HG03175 (cell line): ENCODE results near the gene LRBA.
A peak's percentile ranks its signal among the peaks of the same experiment; 100 is the strongest.
"Not testable (repeated sequence)": the region's sequence is repeated elsewhere in the genome, so short reads cannot be mapped to it uniquely, and the experiment has no call there.

ENCODE experiments used
- ATAC-seq: cut with Tn5 transposase; IDR thresholded peaks from one replicate; pipeline ENCODE4 v1.9.1; 2021; ENCODE audit warnings: mild to moderate bottlenecking, moderate library complexity; ENCODE audit not compliant: unreplicated experiment

Gene LRBA

DNA sequence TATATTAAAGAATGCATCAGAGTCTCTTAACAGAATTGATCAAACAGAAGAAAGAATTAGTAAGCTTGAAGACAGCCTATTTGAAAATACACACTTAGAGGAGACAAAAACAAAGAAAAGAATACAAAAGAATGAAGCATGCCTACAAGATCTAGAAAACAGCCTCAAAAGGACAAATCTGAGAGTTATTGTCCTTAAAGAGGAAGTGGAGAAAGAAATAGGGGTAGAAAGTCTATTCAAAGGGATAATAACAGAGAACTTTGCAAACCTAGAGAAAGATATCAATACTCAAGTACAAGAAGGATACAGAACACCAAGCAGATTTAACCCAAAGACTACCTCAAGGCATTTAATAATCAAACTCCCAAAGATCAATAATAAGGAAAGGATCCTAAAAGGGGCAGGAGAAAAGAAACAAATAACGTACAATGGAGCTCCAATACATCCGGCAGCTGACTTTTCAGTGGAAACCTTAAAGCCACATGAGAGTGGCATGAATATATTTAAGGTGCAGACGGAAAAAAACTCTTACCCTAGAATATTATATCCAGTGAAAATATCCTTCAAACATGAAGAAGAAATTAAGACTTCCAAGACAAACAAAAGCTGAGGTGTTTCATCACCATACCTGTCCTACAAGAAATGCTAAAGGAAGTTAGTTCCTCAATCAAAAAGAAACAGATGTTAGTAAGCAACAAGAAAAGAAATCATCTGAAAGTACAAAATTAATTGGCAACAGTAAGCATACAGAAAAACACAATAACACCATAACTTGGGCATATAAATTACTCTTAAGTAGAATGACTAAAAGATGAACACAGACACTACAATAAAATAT is 36.1 kb downstream of the LRBA start:
- ATAC-seq: no peak

DNA sequence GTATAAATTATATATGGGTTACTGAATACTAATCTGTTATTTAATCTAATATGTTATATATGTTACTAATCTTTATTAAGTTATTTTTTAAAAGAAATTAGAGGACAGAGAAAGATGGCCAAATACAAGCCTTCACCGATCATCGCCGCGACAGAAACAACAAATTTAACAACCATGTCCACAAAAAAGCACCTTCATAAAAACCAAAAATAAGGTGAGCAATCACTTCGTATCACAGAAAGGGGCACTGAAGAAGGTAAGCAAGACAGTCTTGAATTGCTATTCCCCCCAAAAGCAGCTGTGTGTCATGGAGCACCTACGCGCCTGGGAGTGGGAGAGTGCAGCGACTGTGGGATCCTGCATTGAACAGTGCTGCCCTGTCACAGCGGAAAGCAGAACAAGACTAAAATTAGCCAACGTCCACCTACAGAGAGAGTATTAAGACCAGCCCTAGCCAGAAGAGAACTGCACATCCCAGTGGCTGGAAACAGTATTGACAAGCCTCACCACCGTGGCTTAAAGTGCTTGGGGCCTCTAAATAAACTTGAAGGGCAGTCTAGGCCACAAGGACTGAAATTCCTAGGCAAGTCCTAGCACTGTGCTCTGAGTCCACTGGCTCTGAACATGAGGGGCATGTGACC is 38.5 kb downstream of the LRBA start:
- peak; percentile 41 for ATAC-seq

GRCh38 chr4:150974750-150975149 is 40.3 kb downstream of the LRBA start:
- ATAC-seq: peak; percentile 65

DNA sequence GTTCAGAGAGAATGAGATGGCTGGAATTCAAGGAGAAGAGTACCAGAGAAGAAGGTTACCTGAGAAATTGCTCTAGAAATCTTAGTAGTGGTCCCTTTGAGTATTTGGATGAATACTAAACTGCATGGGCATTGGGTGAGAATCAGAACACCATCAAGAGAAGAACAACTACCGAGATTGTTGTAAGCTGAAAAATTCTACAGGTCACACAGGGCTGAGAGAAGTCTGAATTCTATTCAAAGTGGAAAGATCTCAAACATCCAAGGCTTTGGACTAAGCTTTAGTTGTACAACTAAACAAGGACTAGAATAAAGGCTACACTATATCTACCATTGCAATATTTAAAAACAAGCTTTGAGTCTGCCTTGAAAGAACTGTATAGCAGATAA is 40.8 kb downstream of the LRBA start:
- ATAC-seq: peak; percentile 1

- ATAC-seq: no peak
These were observed 41.3 kb downstream of the LRBA start for GRCh38 chr4:150973626-150974251.

DNA sequence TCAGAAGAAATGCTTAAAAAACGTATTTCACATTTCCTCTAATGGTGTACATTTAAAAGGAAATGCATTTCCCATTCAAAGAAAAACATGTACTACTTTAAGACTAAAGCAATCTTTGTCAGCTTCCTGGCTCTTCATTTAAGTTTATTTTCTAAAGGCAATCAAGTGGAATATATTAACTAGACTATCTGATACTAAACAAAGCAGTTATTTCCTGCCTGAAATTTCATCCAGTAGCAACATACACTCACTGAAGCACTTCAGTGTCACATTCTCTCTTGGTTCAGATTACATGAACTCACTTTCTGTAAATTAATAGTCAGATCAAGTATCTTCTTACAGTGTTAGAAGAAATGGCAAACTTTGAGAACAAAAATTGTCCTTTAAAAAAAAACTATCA is 42.5 kb downstream of the LRBA start:
- no peak for ATAC-seq

GRCh38 chr4:150971901-150972300 is 43.2 kb downstream of the LRBA start:
- no peak for ATAC-seq

DNA sequence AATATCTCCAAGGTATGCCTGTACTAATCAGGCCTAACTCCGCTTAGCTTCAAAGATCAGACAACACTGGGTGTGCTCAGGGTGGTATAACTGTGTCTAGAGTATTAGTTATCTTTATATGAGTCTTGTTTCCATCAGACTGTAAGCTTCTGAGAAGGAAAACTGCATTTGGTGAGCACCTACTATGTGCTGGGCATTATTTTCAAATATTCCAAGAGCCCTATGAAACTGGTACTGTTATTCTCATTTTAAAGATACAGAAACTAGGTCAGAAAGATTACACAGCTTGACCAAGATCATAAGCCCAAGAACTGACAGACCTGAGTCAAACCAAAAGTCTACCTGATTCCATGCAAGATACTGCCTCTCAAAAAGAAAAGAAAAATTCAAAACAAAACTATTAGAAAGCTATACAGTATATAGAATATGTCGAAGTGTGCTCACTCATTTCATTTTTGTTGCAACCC is 44.4 kb downstream of the LRBA start:
- peak; percentile 63 for ATAC-seq

DNA sequence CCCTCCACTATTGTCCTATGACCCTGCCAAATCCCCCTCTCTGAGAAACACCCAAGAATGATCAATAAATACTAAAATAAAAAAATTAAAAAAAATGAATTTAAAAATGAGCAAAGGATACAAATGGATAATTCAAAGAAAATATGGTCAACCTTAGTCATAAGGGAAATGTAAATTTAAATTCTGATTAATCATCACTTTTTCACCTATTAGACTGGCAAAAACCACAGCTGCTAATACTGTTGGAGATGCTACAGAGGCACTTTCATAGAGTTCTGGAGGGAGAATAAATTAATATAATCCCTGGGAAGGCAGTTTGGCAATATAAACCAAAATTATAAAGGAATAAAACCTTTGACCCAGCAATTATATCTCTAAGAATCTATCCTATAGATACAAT is 50.3 kb downstream of the LRBA start:
- ATAC-seq: no peak

DNA sequence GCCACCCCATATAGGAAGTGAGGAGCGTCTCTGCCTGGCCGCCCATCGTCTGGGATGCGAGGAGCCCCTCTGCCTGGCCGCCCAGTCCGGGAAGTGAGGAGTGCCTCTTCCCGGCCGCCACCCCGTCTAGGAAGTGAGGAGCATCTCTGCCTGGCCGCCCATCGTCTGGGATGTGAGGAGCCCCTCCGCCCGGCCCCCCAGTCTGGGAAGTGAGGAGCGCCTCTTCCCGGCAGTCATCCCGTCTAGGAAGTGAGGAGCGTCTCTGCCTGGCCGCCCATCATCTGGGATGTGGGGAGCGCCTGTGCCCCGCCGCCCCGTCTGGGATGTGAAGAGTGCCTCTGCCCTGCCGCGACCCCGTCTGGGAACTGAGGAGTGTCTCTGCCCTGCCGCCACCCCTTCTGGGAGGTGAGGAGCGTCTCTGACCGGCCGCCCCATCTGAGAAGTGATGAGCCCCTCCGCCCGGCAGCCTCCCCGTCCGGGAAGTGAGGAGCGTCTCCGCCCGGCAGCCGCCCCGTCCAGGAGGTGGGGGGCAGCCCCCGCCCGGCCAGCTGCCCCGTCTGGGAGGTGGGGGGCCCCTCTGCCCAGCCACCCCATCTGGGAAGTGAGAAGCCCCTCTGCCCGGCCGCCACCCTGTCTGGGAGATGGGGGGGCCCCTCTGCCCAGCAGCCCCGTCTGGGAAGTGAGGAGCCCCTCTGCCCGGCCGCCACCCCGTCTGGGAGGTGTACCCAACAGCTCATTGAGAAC is 51.3 kb downstream of the LRBA start:
- not testable (repeated sequence) for ATAC-seq

DNA sequence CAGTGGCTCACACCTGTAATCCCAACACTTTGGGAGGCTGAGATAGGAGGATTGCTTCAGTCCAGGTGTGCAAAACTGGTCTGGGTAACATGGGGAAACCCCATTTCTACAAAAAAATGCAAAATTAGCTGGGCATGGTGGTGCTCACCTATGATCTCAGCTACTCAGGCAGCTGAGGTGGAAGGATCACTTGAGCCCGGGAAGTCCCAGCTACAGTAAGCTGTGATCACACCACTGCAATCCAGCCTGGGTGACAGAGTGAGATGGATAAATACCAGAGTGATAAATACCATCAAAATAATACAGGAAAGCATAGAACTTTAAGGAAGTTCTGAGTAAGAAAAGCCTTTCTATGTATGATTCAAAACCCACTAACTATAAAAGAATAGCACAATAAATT is 52.8 kb downstream of the LRBA start:
- ATAC-seq: no peak

GRCh38 chr4:150961566-150961965 is 53.5 kb downstream of the LRBA start:
- no peak for ATAC-seq

DNA sequence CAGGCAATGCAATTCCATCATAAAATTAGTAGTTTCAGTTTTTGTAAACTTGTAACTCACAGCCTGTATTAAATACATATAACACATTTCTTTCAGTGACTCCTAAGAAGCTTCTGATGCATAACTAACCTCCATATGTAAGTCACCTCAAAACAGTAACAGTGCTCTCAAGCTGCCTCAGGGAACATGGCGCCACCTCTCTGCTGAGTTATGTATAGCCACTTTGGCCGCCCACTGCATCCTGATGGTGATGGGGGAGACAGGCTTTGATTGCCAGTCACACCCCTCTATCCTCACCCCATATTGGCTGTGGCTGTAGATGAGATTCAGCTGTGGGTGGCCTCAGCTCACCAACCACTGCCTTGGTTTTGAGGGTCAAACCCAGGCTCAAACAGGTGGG is 54.3 kb downstream of the LRBA start:
- ATAC-seq: no peak

DNA sequence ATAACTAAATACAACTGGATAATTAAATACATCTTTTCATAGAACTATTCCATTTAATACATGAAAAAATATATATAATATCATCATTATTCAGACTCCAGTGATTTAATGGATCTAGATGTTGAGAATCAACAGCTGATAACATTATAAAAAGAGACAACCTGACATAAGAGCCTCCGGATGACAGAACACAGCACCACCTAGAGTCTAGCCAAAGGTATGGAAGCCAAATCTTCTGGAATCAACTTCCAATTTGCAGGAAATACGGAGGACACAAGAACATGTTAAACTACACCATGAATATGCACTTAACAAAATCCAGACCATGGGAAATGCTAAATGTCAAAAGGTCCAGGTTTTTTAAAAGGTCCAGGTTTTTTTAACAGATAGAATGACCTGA is 55.0 kb downstream of the LRBA start:
- no peak for ATAC-seq

DNA sequence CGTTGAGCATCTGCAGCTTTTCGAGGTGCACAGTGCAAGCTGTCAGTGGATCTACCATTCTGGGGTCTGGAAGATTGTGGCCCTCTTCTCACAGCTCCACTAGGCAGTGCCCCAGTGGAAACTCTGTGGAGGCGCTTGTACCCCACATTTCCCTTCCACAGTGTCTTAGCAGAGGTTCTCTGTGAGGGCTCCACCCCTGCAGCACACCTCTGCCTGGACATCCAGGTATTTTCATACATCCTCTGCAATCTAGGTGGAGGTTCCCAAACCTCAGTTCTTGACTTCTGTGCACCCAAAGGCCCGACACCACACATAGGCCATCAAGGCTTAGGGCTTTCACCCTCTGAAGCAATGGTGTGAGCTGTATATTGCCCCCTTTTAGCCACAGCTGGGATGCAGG is 57.1 kb downstream of the LRBA start:
- ATAC-seq: not testable (repeated sequence)

DNA sequence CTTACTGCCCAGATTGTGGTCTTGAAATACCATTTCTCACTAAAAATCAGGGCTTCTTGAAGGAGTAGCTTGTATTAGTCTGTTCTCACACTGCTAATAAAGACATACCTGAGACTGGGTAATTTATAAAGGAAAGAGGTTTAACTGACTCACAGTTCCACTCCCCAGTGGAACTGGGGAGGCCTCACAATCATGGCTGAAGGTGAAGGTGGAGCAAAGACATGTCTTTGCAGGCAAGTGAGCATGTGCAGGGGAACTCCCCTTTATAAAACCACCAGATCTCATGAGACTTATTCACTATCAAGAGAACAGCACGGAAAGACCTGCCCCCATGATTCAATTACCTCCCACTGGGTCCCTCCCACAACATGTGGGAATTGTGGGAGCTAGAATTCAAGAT is 58.0 kb downstream of the LRBA start:
- ATAC-seq: not testable (repeated sequence)

GRCh38 chr4:150953916-150954315 is 61.2 kb downstream of the LRBA start:
- not testable (repeated sequence) for ATAC-seq

- no peak for ATAC-seq
These were observed 62.8 kb downstream of the LRBA start for GRCh38 chr4:150952167-150952845.

DNA sequence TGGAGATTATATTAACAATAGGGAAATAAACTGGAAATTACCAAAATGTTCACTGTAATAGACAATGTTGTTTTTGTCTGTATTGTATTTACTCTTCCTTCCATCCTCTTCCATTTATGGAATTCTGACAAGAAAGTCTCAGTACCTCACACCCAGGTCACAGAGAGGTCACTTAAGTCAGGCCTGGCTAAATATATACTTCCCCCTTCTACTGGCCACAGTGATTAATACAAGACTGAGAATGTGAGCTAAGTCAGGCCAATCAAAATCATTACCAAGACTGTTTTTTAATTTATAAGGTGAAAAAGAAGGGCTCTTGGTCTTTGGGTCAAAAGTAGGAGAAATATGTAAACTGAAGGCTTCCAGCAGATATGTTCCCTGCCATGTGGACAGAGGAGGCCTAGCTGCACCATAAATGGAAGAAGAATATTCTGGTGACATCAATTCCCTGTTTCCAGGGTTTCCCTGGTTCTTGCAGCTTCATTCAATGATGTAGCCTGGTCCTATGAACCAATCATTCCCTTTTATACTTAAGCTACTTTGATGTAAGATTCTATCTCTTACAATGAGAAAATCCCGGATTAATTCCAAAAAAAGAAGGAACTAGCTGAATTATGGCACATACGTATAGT is 64.3 kb downstream of the LRBA start:
- ATAC-seq: peak; percentile 86

- ATAC-seq: peak; percentile 46
These were observed 65.1 kb downstream of the LRBA start for GRCh38 chr4:150949943-150950342.
